ENCODE measurements around the gene ANKRD23.
"Not testable (repeated sequence)": the region's sequence is repeated elsewhere in the genome, so short reads cannot be mapped to it uniquely, and the experiment has no call there.

Gene ANKRD23

GRCh38 chr2:96865654-96866053, 21.8 kb upstream of the ANKRD23 start:
- TF ChIP-seq CTCF (conservative IDR thresholded peaks at IDR 0.05): no peak
- TF ChIP-seq ZFX (IDR thresholded peaks at IDR 0.05): no peak
- no peak overlapping the region for H3K27ac ChIP-seq

- no peak for TF ChIP-seq CTCF (conservative IDR thresholded peaks at IDR 0.05)
- no peak overlapping the region for H3K27ac ChIP-seq
Observed at GRCh38 chr2:96864343-96865091, 20.7 kb upstream of the ANKRD23 start.

GRCh38 chr2:96863575-96864342, 19.9 kb upstream of the ANKRD23 start:
- no peak overlapping the region for H3K27ac ChIP-seq
- TF ChIP-seq ZFX (IDR thresholded peaks at IDR 0.05): no peak
- no peak for TF ChIP-seq CTCF (conservative IDR thresholded peaks at IDR 0.05)

- H3K27ac ChIP-seq: not testable (repeated sequence)
Observed at GRCh38 chr2:96863056-96863455, 19.2 kb upstream of the ANKRD23 start.

GRCh38 chr2:96861074-96861473, 17.3 kb upstream of the ANKRD23 start:
- no peak overlapping the region for H3K27ac ChIP-seq
- TF ChIP-seq ZFX (IDR thresholded peaks at IDR 0.05): no peak
- no peak for TF ChIP-seq CTCF (conservative IDR thresholded peaks at IDR 0.05)

GRCh38 chr2:96860065-96861029, 16.5 kb upstream of the ANKRD23 start:
- no peak for TF ChIP-seq CTCF (conservative IDR thresholded peaks at IDR 0.05)
- no peak for TF ChIP-seq ZFX (IDR thresholded peaks at IDR 0.05)
- H3K27ac ChIP-seq: no peak overlapping the region

- no peak overlapping the region for H3K27ac ChIP-seq
- no peak for TF ChIP-seq ZFX (IDR thresholded peaks at IDR 0.05)
- no peak for TF ChIP-seq CTCF (conservative IDR thresholded peaks at IDR 0.05)
Observed at GRCh38 chr2:96859681-96860064, 15.9 kb upstream of the ANKRD23 start.
